Subcutaneous adipose tissue (tissue), 4 donors: ENCODE results near the gene MVD. TPM values are rescaled to one million over a fixed set of nuclear protein-coding genes. Genes with fewer than 3 reads are reported as not detected.

Experiments
- CTCF ChIP-seq: fragments of 450-650 bp; IDR thresholded peaks from one replicate; pipeline ENCODE4 v1.5.1; 2016; ENCODE audit warnings: low read depth, mild to moderate bottlenecking, control low read depth, antibody characterized with exemption, moderate library complexity
- total RNA-seq, 4 donors: library from RNA; depleted of rRNA; stranded (reverse); fragments of >200 nt; gene quantifications; one replicate each; pipeline ENCODE4 v1.1.0, GENCODE V29; 2016

MVD gene, protein sequence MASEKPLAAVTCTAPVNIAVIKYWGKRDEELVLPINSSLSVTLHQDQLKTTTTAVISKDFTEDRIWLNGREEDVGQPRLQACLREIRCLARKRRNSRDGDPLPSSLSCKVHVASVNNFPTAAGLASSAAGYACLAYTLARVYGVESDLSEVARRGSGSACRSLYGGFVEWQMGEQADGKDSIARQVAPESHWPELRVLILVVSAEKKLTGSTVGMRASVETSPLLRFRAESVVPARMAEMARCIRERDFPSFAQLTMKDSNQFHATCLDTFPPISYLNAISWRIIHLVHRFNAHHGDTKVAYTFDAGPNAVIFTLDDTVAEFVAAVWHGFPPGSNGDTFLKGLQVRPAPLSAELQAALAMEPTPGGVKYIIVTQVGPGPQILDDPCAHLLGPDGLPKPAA
- 10 to 100 TPM; 10.1 to 23.4 (median 16.9) TPM for total RNA-seq

DNA sequence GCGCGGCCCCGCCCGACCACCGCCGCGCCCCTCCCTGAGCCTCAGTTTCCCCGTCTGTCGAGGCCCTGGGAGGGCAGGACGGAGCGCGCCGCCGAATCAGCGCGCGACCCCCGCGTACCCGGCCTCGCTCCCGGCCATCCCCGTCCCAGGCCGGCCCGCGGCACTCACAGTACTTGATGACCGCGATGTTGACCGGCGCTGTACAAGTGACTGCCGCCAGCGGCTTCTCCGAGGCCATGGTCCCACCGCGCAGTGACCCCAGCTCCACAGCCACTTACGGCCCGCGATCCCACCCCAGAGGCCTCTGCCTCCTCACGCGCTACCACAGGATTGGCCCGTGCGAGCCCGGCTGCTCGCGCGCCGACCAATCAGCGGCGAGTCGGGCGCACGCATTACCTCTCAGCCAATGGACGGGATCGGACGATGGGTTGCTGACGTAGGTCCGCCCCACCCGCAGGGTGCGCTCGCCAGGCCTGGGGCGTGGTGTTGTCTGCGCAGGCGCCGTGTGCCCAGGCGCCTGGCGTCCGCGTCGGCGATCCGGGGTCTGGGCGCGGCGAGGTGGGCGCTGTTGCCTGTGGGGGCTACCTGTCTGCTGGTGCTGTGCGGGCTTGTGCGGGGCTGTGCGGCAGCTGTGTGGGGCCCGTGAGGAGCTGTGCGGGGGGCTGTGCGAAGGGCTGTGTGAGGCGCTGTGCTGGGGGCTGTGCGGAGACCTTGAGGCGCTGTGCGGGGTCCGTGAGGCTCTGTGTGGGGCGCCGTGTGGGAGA, at the start of gene MVD:
Gene MVD (minus strand): TSS at position 249 of the 764 bp plus-strand sequence. CDS start 11 bp downstream, at position 238.
- no peak for TF ChIP-seq CTCF

- TF ChIP-seq CTCF: no peak
Observed at GRCh38 chr16:88712362-88712979, 49.6 kb upstream of the MVD start.

- no peak for TF ChIP-seq CTCF
Observed at GRCh38 chr16:88711750-88712340, 49.0 kb upstream of the MVD start.

- no peak for TF ChIP-seq CTCF
Observed at GRCh38 chr16:88710556-88710955, 47.7 kb upstream of the MVD start.

- TF ChIP-seq CTCF: no peak
Observed at GRCh38 chr16:88706965-88707826, 44.3 kb upstream of the MVD start.

DNA sequence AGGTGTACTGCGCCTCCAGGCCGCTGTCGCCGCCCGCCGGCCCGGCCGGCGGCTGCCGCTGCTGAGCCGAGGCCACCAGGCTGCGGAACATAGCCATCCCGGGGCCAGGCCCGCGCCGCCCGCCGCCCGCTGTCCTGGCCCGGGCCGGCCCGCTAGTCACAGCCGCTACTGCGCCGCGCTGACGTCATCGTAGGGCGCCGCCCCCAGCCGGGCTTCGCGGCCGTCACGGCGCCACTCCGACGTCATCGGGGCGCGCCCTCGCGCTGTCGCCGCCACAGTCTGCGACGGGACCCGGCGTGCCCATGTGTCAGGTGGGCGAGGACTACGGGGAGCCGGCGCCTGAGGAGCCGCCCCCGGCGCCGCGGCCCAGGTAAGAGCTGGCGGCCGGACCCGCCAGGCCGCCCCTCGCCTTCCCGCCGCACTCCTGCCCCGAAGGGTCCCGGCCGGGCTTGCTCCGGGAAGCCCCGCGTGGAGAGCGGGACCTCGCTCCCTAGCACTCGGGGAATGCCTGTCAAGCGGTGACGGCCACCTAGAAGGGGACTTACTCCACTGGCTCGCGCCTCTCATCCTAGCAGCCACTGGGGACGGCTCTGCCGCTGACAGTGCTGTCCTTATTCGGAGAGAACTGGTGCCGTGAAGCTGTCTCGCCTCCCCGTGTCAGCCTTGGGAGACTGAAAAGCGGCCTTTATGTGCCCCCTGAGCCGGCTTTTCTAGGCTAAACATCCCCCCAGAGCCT, 43.5 kb upstream of the MVD start, which contains the start of the genes CTU2 and RNF166:
Gene CTU2 (plus strand): TSS at position 275 of the 736 bp plus-strand sequence. CDS start 28 bp downstream, at position 303.
Gene RNF166 (minus strand): TSS at position 180 of the 736 bp plus-strand sequence. CDS start 83 bp downstream, at position 97.
- TF ChIP-seq CTCF: no peak
